Measurements from ENCODE around the gene MPV17. TPM values are rescaled to one million over a fixed set of nuclear protein-coding genes. Genes with fewer than 3 reads are reported as not detected.

MPV17 gene
- total RNA-seq, 1 donor from 2014 or later = 71.4 TPM

- H3K4me2 ChIP-seq = no peak overlapping the region
- no peak for TF ChIP-seq EZH2phosphoT487 (IDR thresholded peaks at IDR 0.05)
- TF ChIP-seq EZH2 (IDR thresholded peaks at IDR 0.05) = no peak
- TF ChIP-seq CTCF (IDR thresholded peaks at IDR 0.05) = no peak
Measured at GRCh38 chr2:27265536-27265870, 57.4 kb downstream of the MPV17 start.

DNA sequence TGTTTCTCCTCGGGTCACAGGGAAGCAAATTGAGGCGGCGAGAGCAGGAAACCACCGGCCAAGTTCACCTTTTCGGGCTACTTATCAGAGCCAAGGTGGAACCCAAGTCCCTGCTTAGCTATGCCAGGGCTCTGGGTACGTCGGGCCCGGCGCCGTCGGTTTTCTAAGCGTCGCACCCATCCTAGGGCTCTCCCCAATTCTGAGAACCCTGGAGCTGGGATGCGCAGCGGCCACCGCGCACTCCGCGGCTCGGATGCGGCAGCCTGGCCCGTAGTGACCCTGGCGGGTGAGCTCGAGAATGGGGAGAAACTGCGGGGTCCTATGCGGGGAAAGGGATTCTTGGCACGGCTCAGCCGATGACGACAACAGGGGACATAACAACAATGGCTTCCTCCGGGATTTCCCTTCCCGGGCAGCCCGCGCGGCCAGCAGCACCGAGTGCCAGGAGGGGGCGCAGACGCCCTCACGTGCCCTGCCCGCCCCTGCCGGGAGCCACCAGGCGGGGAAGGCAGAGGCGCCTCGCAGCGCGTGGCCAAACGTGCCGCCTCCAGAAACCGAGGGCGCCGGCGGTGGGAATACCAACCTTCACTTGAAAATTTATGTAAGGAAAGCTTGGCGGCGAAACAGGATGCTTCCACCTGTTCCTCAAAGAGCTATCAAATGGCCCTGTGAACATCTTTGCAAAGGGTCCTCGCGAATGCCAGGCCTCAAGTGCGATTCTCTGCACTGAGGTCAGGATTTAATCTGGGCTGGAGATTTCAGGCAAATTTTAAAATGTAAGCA is 58.0 kb downstream of the MPV17 start:
- peak overlapping the region; percentile 80 for H3K4me2 ChIP-seq
- no peaks in the 10 kb centered on the region for H3K36me3 ChIP-seq
- no peaks in the 10 kb centered on the region for H3K9me3 ChIP-seq (ENCODE audit: low read depth)
- H4K20me1 ChIP-seq (ENCODE audit: low read depth) = peaks cover 10% of the 10 kb centered on the region
- Mint-ChIP-seq H3K27ac (no peak overlapping the region), H3K4me1 (peaks cover 27% of the 10 kb centered on the region), H3K36me3 (no peaks in the 10 kb centered on the region), H3K27me3 (ENCODE audit: insufficient read depth, low read depth) (peaks cover 39% of the 10 kb centered on the region), H3K9me3 (peaks cover 4% of the 10 kb centered on the region), H3K4me3 (peak overlapping the region; percentile 78)
- no peak overlapping the region for H3K9ac ChIP-seq
- peak overlapping the region; percentile 58 for H3K4me3 ChIP-seq
- DNase-seq (ENCODE audit: low spot score) = peak; percentile 94
- peaks cover 8% of the 10 kb centered on the region for H3K4me1 ChIP-seq
- peak overlapping the region; percentile 96 for H2AFZ ChIP-seq (replicated peaks)
- peaks cover 26% of the 10 kb centered on the region for H3F3A ChIP-seq (ENCODE audit: low read depth)
- H3K27me3 ChIP-seq = peaks cover 83% of the 10 kb centered on the region
- H3K79me2 ChIP-seq (ENCODE audit: low read depth) = no peaks in the 10 kb centered on the region
- no peak overlapping the region for H3K27ac ChIP-seq
- peak; percentile 78 for TF ChIP-seq EZH2 (IDR thresholded peaks at IDR 0.05)
- TF ChIP-seq CTCF (IDR thresholded peaks at IDR 0.05) = peak; percentile 78
- TF ChIP-seq EZH2phosphoT487 (IDR thresholded peaks at IDR 0.05) = peak; percentile 15

More at GRCh38 chr2:27265536-27265870, 57.4 kb downstream of the MPV17 start:
- Mint-ChIP-seq H3K36me3 (no peaks in the 10 kb centered on the region), H3K9me3 (peaks cover 4% of the 10 kb centered on the region), H3K4me1 (peaks cover 27% of the 10 kb centered on the region), H3K4me3 (peak overlapping the region; percentile 40), H3K27me3 (ENCODE audit: insufficient read depth, low read depth) (peaks cover 33% of the 10 kb centered on the region), H3K27ac (no peak overlapping the region)
- Histone ChIP-seq H3K9me3 (ENCODE audit: low read depth) (no peaks in the 10 kb centered on the region), H3K9ac (no peak overlapping the region), H3K4me3 (peak overlapping the region; percentile 58), H3K79me2 (ENCODE audit: low read depth) (no peaks in the 10 kb centered on the region), H4K20me1 (ENCODE audit: low read depth) (peaks cover 10% of the 10 kb centered on the region), H3F3A (ENCODE audit: low read depth) (peaks cover 26% of the 10 kb centered on the region), H3K27ac (no peak overlapping the region), H3K36me3 (no peaks in the 10 kb centered on the region), H3K4me1 (peaks cover 8% of the 10 kb centered on the region), H2AFZ (replicated peaks) (no peak overlapping the region), H3K27me3 (peaks cover 80% of the 10 kb centered on the region)
- DNase-seq (ENCODE audit: low spot score) = no peak

DNA sequence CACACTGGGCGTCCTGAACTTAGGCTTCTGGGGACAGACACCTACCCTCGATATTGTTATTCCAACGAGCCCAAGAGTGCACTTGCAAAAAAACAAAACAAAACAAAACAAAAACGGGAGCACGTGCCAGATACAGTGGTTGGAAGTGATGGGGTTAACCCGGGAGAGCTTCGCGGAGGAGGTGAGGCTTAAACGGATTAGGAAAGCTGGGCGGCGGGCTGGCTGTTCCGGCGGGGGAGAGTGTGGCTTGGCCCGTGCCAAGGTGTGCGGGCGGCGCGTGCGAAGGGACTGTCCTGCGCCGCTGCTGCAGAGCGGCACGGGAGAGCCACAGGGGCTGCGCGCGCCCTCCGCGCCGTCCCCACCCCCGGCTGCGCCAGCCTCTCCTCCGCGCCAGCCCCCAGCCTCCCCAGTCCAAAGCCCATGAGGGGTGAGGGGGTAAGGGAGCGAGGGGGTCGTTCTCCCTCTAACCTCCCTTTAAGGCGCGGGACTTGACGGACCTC is 58.6 kb downstream of the MPV17 start:
- Histone ChIP-seq H3K4me2 (peak overlapping the region; percentile 80), H3K4me1 (peaks cover 8% of the 10 kb centered on the region), H2AFZ (replicated peaks) (peak overlapping the region; percentile 96), H3F3A (ENCODE audit: low read depth) (peaks cover 26% of the 10 kb centered on the region), H4K20me1 (ENCODE audit: low read depth) (peaks cover 10% of the 10 kb centered on the region), H3K79me2 (ENCODE audit: low read depth) (no peaks in the 10 kb centered on the region), H3K9ac (no peak overlapping the region), H3K4me3 (peak overlapping the region; percentile 58), H3K27me3 (peaks cover 83% of the 10 kb centered on the region), H3K27ac (no peak overlapping the region), H3K9me3 (ENCODE audit: low read depth) (no peaks in the 10 kb centered on the region), H3K36me3 (no peaks in the 10 kb centered on the region)
- Mint-ChIP-seq H3K36me3 (no peaks in the 10 kb centered on the region), H3K27ac (no peak overlapping the region), H3K27me3 (ENCODE audit: insufficient read depth, low read depth) (peaks cover 41% of the 10 kb centered on the region), H3K9me3 (peaks cover 4% of the 10 kb centered on the region), H3K4me1 (peaks cover 27% of the 10 kb centered on the region), H3K4me3 (peak overlapping the region; percentile 89)
- DNase-seq (ENCODE audit: low spot score) = peak; percentile 58
- TF ChIP-seq EZH2 (IDR thresholded peaks at IDR 0.05) (peak; percentile 82), CTCF (IDR thresholded peaks at IDR 0.05) (no peak), EZH2phosphoT487 (IDR thresholded peaks at IDR 0.05) (peak; percentile 92)
